Activated CD4-positive, CD25-positive, alpha-beta regulatory T cell treated with anti-CD3 and anti-CD28 coated beads, Interleukin-2, amount 50 U/mL, for 16 hours (primary cell): Measurements from ENCODE around the gene PDGFRB.

Experiments
- DNase-seq: peaks from one replicate; pipeline ENCODE4 v3.0.0-alpha.2; 2020; ENCODE audit warnings: low read depth, low spot score

Gene PDGFRB

GRCh38 chr5:150181766-150182545 is 26.3 kb upstream of the PDGFRB start:
- no peak for DNase-seq

DNA sequence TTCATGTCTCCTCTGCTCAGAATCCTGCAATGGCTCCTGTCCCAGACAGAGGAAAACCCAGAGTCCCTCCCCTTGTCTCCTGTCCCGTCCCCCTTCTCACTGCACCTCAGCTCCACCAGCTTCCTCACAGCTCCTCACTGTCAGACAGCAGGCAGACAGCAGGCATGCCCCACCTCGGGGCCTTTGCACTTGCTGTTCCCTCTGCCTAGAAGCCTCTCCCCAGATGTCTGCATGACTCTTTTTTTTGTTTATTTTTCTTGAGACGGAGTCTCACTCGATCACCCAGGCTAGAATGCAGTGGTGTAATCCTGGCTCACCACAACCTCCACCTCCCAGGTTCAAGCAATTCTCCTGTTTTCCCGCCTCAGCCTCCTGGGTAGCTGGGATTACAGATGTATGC is 25.4 kb upstream of the PDGFRB start:
- no peak for DNase-seq

GRCh38 chr5:150180241-150181026 is 24.8 kb upstream of the PDGFRB start:
- no peak for DNase-seq

DNA sequence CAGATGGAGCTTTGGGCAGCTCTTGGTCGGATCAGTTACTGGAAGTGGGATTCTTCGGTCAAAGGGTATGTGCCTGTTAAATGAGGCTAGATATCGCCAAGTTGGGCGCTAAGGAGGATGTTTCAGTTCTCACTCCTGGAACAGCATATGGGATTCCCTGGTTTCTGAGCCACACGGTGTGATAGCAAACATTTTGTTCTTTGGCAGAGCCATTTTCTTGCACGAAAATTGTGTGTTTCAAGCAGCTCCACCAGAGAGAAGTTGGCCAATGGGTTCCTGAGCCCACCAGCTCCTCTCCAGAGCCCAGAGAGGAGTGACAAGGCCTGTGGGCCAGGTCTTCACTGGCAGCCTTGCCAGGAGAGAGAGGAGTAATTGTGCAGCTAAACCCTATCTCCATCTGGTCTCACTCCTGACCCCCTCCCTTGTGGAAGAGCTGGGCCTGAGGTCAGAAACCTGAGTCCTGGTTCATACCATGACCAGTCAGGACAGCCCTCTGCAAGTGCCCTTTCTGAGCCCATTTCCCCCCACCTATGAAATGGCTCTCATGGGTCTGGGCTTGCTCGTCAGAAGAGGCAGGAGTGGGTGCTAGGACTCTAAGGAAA is 23.5 kb upstream of the PDGFRB start:
- no peak for DNase-seq

DNA sequence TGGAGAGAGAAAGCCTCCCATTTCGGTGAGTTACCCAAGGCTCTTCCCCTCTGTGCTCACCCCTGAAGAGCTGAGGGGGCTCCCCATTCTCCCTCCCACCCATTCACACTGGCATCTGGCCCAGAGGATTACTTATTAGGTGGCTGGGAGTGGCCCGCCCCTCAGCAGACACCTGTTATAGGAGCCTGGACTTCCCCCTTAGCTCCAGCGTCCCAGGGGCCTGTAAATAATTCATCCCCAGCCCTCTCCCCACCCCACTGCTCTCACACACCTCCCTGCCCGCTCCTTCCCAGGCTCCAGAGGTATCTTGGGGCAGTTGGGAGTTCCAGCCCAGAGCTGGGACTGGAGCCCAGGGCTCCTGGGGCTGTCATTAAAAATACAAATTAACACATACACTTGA is 22.6 kb upstream of the PDGFRB start:
- DNase-seq = no peak

GRCh38 chr5:150177721-150178120 is 22.1 kb upstream of the PDGFRB start:
- DNase-seq = no peak

DNA sequence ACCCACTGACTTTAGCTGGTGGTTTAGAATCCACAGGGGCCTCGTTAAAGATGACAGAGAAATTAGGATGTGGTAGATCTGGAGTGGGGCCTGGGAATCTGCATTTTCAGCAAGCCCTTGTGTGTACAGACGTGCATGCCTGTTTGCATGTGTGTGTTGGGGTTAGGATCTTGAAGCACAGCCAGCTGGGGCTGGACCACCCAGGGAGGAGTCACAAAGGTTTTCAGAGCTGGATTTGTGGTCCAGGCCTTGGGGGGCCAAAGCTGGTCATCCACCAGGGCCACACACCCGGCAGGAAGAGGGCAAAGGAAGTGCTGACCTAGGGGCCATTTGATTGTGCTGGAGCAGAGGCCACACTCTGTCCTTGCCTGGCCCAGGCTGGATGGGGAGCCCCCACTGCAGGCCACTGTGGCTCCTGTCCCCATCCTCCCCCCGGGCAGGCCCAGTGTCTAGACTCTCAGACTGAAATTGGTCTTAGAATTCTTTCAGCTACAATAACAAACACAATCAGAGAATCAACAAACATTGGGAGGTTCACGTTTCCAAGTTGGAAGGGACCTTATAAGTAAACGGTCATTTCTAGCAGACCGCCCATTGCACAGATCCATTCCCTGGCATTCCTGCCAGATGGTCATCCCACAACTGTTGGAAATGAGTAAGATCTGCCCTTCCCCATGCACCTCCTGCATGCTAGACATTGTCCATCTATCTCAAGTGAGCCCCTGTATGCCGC is 21.3 kb upstream of the PDGFRB start:
- DNase-seq = no peak

DNA sequence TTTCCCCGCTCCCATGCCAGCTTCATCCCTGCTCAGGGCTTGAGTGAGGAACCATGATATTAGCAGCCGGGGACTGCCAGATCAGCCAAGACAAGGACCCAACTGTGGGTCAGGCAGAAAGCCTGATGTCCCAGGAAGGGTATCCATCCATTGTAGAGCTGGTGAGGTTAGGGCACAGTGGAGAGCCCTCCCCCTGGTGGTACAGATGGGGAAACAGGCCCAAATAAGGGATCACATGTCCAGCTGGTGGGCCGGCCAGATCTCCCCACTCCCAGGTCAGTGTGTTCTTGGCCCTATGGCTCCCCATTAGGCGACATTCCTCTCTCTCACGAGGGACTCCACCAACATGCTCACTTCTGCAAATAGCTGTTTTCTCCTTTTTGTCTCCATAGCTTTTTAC is 19.9 kb upstream of the PDGFRB start:
- DNase-seq = no peak

DNA sequence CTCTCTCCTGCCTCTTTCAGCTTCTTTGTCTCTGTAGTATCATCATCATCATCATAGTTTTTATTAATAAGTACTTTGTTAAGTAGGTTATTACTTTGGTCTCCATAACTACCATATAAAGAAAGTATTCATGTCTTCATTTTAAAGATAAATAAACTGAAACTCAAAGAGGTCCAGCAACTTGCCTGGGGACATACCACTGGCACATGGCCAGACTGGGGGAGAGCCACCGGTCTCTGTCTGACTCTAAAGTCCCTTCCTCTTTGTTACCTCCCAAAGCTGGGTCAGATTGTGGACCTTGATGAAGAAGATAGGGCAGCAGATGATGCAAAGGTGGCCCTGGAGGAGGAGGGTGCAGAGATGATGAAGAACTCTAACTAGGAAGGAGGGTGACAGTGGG is 19.4 kb upstream of the PDGFRB start:
- DNase-seq = no peak

- DNase-seq = no peak
These were observed 18.6 kb upstream of the PDGFRB start for GRCh38 chr5:150174285-150174684.

- no peak for DNase-seq
These were observed 17.5 kb upstream of the PDGFRB start for GRCh38 chr5:150173161-150173560.

DNA sequence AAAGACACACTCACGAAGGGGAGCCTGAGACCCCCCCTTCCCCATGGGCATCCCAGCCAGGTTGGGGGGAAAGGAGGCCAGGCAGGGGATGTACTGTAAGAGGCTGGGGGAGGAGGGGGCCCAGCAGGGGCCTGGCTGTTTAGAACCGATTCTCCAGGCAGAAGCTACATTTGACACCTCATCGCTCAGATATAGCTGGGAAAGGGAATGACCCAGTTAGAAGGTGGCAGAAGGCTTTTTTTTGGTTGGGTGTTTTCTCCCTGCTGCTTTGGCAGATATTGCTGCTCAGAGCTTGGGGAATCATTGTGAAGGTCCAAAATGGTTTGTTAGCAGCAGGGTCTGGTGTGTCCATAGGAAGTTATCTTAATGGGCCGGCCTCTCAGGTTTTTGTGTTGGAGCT is 16.9 kb upstream of the PDGFRB start:
- no peak for DNase-seq

- DNase-seq = no peak
These were observed 16.5 kb upstream of the PDGFRB start for GRCh38 chr5:150172145-150172544.

DNA sequence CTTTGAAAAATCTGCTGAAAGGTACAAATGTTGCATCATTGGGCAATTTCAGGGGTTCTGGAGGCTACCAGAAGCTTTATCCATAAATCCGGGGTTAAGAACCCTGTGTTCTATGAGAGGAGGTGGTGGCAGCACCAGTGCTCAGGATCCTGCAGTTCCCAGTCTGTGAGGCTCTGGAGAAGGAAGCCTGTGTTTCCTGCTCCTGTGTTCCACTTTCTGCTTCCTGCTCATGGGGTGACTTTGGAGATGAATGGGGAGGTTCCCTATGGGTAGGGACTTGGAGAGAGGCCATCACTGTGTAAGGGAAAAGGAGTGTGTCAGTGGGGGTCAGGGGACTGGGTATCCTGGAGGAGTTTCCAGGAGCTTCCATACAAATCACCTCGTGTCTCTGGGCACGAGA is 13.2 kb upstream of the PDGFRB start:
- no peak for DNase-seq

DNA sequence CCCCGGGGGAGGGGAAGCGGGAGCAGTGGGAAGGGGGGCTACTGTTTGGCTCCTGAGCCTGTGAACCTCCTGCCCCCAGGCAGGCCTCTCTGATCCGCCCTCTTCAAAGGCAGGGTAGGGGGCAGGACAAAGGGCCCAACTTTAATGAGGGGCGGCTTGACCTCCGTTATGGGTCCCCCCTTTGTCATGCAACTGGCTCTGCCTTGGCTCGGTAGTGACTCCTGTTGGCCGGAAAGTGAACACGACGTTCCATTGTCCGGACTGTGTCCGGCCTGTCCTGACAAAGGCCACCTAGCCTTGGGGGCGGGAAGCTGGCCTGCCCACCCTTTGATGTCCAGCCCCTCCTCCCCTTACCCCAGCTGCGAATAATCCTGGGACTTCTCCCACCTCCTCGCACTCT is 12.3 kb upstream of the PDGFRB start:
- DNase-seq = no peak

GRCh38 chr5:150167512-150167850 is 11.8 kb upstream of the PDGFRB start:
- DNase-seq = no peak

GRCh38 chr5:150166650-150167511 is 11.2 kb upstream of the PDGFRB start, which contains the start of gene CDX1:
TSS of gene CDX1 (plus strand) at chr5:150166778. CDS start at chr5:150166877, 99 bp downstream.
- DNase-seq = no peak

DNA sequence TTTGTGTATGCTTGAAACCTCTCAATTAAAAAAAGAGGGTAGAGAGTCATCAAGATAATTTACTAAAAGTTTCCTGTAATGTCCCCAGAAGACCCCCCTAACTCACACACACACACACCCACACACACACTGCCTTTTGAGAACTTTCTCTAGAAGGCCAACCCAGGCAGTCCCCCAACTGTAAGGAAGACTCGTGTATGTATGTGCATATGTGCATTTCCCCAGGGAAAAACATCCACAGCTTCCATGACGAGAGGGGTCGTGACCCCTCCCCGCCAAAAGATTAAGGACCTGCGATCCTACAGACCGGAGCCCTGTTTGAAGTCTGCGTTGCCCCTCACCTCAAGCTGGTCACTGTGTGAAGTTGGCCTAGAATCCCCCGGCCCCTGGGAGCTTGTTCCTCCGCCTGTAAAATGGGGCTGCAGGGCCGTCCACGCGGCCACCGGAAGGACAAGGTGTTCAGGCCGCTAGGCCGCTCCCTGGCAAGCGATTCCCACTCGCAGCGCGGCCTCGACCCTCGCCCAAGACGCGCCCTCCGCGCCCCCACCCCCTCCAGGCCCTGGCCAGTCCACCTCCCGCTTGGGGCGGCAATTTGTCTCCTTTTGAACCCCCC is 10.5 kb upstream of the PDGFRB start:
- DNase-seq = no peak

GRCh38 chr5:150164211-150164980 is 8.8 kb upstream of the PDGFRB start:
- no peak for DNase-seq

DNA sequence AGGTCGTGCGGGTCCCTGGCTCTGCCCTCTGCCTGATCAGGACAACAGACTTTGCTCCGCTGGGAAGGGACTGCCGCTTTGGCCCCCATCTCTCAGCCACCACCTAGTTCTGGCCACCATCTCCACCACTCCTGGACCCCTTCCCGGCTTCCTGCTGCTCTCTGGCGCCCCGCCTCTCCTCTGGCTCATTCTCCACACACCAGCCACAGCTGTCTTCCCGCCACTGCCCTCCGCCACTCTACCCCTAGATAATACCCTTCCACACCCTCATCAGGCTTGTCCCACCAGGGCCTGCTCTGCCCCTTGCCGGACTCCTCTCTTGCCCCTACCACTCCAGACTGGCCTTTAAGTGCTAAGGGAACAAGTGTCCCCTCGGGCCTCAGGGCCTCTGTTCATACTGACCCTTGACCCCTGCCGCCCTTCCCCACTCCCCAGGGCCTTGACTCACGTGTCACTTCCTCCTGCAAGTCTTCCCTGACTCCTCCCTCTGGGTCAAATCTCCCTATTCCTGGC is 8.0 kb upstream of the PDGFRB start:
- no peak for DNase-seq
